Body of pancreas (tissue), 4 donors: Measurements from ENCODE around the gene RNF31.

Source experiments
- CTCF ChIP-seq, 7 experiments: fragments of 450-650 bp in 4 of 7; fragments of 200-600 bp in 3 of 7; sonication (generic) in 3 of 7; IDR thresholded peaks; one replicate each; pipeline ENCODE4 v1.5.1; 2016 to 2019; ENCODE audit warnings: antibody characterized with exemption in 7 of 7
- POLR2A ChIP-seq, 3 donors: fragments of 450-650 bp; IDR thresholded peaks; one replicate each; pipeline ENCODE4 v1.6.1; 2016; ENCODE audit warnings: antibody characterized with exemption in 3 of 3, mild to moderate bottlenecking in 2 of 3

GRCh38 chr14:24176599-24176998 lies 29.3 kb downstream of the RNF31 start:
- TF ChIP-seq CTCF (IDR thresholded peaks at IDR 0.05) (no peak), POLR2A (IDR thresholded peaks at IDR 0.05) (no peak)
